Glomerular visceral epithelial cell (primary cell): ENCODE results near the gene FBXO42.
"Not testable (repeated sequence)": the region's sequence is repeated elsewhere in the genome, so short reads cannot be mapped to it uniquely, and the experiment has no call there.

Source experiments
- DNase-seq: peaks from one replicate; pipeline ENCODE4 v3.0.0-alpha.2; 2016; ENCODE audit errors: extremely low spot score

Gene FBXO42

GRCh38 chr1:16266411-16267118 lies 85.7 kb downstream of the FBXO42 start:
- DNase-seq, result no peak

DNA sequence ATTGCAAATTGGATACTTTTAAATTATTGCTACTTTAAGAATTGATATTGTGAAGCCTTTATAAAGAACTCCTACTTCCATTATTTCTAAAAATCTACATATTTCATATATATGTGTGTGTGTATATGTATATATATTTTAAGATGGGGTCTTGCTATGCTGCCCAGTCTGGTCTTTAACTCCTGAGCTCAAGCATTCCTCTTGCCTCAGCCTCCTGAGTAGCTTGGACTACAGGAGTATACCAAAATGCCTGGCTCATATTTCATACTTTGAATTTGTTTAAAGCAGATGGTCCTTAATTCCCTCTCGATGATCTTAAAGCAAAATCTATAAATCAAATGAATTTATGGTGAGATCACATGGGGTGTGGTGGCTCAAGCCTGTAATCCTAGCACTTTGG lies 90.2 kb downstream of the FBXO42 start:
- no peak for DNase-seq

- peak; percentile 58 for DNase-seq
Observed at GRCh38 chr1:16260814-16261213, 91.5 kb downstream of the FBXO42 start.

DNA sequence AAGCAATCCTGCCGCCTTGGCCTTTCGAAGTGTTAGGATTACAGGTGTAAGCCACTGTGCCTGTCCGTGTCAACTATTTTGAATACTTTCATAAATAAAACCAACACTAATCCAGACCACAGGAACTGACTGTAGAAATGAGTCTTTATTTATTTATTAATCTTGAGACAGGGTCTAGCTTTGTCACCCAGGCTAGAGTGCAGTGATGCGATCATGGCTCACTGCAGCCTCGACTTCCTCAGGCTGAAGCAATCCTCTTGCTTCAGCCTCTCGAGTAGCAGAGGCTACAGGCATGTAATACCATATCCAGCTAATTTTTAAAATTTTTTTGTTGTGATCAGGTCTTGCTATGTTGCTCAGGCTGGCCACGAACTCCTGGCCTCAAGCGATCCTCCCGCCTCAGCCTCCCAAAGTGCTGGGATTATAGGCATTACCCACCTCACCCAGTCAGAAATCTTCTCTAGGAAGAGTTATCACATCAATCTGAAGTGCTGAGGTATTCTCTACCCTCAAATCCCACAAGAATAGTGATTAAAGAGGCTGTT lies 93.6 kb downstream of the FBXO42 start:
- no peak for DNase-seq

DNA sequence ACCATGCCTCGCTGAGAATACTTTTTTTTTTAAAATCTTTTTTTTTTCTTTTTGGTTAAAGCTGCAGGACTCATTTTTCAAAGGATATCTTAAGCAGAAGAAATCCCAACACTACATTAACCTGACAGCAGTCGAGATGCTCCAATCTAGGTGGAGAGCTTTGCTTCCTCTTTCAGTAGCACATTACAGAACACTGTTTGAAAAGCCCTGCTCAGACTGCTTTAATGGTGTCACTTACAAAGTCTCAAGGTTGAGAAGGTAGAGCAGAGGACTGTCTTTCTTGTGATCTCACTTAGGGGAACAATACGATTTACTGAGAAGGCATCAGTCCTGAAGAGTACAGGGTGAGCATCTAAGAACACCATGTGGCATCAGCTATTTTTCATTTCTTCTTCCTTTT lies 94.3 kb downstream of the FBXO42 start:
- DNase-seq, result no peak

DNA sequence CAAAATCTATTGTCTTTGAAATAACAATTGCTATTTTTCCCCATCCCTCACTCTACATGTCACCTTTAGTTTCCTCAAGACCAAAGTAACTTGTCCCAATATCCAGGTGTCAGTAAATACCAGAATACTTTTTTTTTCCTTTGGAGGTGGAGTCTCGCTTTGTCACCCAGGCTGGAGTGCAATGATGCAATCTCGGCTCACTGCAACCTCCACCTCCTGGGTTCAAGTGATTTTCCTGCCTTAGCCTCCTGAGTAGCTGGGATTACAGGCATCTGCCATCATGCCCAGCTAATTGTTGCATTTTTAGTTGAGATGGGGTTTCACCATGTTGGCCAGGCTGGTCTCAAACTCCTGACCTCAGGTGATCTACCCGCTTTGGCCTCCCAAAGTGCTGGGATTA lies 94.7 kb downstream of the FBXO42 start:
- not testable (repeated sequence) for DNase-seq

DNA sequence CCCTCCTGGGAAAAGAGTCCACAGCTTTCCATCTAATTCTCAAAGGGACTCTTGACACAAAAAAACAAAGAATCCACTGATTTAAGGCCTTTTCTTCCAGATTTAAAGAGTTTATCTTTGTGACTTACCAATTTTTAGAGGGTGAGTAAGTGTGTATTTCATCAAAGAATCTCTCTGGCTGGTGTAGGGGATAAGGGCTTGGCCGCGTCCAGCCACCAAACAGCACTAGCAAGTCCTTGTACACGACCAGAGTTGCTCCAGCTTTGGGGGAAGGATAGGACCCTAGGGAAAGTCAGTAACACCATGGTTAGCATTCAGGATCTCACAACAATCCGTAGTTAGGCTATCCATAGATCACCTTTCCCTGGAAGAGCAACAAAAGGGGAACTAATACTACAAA lies 95.8 kb downstream of the FBXO42 start:
- no peak for DNase-seq

GRCh38 chr1:16254263-16254928 lies 97.9 kb downstream of the FBXO42 start:
- DNase-seq, result peak; percentile 70

DNA sequence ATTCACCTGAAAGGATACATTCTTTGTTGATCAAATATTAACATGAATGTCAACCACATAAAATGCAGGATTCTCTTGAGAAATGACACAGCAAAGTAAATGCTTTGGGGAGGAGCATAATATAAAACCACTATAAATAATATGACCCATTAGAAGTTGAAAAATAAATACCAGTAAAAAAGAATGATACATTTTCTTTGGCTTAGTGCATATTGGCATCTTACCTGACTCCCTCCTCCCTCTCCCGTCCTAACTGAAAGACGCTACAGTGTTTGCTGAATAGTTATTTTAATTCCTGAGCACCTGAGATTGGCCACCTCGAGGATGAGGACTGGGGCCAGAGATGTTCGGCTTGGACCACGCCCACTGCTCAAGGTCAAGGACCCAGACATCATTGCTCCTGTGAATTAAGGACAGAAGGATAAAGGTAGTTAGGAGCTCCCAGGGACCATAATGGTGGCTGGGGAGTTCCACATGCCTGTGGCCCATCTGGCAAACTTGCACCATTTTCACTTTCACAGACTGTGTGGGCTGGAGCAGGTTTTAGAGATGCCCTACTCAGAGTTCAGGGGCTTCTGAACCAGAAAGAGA lies 98.9 kb downstream of the FBXO42 start:
- DNase-seq, result no peak

DNA sequence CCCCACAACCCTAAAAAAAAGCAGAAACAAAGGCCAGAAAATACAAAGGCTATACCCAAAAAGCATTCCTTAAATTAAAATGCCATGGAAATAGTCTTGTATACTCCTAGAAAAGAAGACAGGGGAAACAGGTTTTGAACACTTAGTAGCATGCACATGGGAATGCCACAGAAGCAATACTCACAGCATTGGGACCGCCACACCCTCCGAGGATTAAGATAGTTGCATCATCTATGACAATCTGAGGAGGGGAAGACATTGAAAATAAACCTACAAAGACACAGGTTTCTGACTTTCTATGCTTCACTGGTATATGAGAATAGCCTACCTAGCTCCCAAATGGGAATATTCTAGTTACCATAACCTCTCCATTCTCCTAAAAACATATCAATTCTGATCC lies 99.4 kb downstream of the FBXO42 start:
- no peak for DNase-seq

GRCh38 chr1:16251381-16251780 lies 100.9 kb downstream of the FBXO42 start:
- no peak for DNase-seq

GRCh38 chr1:16250524-16251251 lies 101.6 kb downstream of the FBXO42 start:
- peak; percentile 40 for DNase-seq

- no peak for DNase-seq
Observed at GRCh38 chr1:16249596-16250241, 102.6 kb downstream of the FBXO42 start.

- DNase-seq, result peak; percentile 76
Observed at GRCh38 chr1:16248603-16249516, 103.4 kb downstream of the FBXO42 start.

- DNase-seq, result no peak
Observed at GRCh38 chr1:16248007-16248436, 104.3 kb downstream of the FBXO42 start.

GRCh38 chr1:16247441-16247840 lies 104.8 kb downstream of the FBXO42 start:
- no peak for DNase-seq

DNA sequence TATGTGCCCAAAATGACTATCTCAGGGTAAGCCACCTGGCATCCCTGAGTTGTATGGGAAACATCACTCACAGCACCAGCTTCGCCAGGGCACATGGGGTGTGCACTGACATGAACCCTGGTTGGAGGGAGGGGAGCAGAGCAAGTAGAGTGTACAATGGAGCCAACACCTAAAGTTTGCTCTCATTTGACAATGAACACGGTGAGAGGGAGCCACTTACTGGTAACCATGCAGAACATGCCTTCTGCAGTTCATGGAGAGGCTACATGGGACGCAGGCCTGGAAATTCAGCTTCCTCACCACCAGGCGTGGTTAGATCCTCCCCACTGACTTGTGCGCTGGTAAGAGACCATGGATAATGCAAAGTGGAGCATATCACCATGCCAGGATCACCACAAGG lies 105.3 kb downstream of the FBXO42 start:
- DNase-seq, result no peak

DNA sequence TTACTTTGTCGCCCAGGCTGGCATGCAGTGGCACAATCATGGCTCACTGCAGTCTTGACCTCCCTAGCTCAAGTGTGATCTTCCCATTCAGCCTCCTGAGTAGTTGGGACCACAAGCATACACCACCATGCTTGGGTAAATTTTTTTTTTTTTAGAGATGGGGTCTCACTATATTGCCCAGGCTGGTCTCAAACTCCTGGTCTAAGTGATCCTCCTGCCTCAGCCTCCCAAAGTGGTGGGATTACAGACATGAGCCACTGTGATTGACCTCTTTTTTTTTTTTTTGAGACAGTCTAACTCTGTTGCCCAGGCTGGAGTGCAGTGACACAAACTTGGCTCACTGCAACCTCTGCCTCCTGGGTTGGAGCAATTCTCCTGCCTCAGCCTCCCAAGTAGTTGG lies 106.0 kb downstream of the FBXO42 start:
- not testable (repeated sequence) for DNase-seq

GRCh38 chr1:16245476-16246196 lies 106.6 kb downstream of the FBXO42 start:
- DNase-seq, result no peak
